H1 (cell line): ENCODE results near the gene NDUFAF8. TPM values are rescaled to one million over a fixed set of nuclear protein-coding genes. Genes with fewer than 3 reads are reported as not detected.

Experiments used
- CTCF ChIA-PET: fragments of 300-600 bp; sonication (Branson Sonifier 250); formaldehyde crosslinking; loops from one replicate; lab custom pipeline; 2021; ENCODE audit not compliant: partially characterized antibody; lab: Charles Lee
- POLR2A ChIA-PET: fragments of 300-600 bp; sonication (Branson Sonifier 250); formaldehyde crosslinking; loops from one replicate; lab custom pipeline; 2021; ENCODE audit warnings: inconsistent platforms; ENCODE audit not compliant: partially characterized antibody; lab: Charles Lee
- DNase-seq, 2 experiments: peaks; one replicate each; pipeline versions ENCODE4 v3.0.0 to v3.0.0-alpha.2; 2010 to 2022; ENCODE audit warnings: low spot score in 2 of 2, low read depth in 1 of 2, mixed read lengths in 1 of 2
- FAIRE-seq: peaks from 2 replicates; lab custom pipeline; 2011; peaks lifted over from hg19 to GRCh38; lab: Jason Lieb, UNC
- H2AFZ ChIP-seq: 2 replicates; pipeline ENCODE4 v1.8.1; 2012; ENCODE audit warnings: low read length, inconsistent platforms
- H2AK5ac ChIP-seq: 2 replicates; pipeline ENCODE4 v1.6.1; 2013; ENCODE audit warnings: low read depth, low read length
- H2BK120ac ChIP-seq: replicated peaks from 2 replicates; pipeline ENCODE3; 2013; ENCODE audit warnings: low read depth, low read length, inconsistent platforms
- H2BK12ac ChIP-seq: 2 replicates; pipeline ENCODE4 v1.6.1; 2013; ENCODE audit warnings: low read depth, low read length
- H2BK15ac ChIP-seq: 2 replicates; pipeline ENCODE4 v1.6.1; 2013; ENCODE audit warnings: low read length
- H2BK20ac ChIP-seq: 2 replicates; pipeline ENCODE4 v1.6.1; 2013; ENCODE audit warnings: low read length
- H2BK5ac ChIP-seq: 2 replicates; pipeline ENCODE4 v1.6.1; 2013; ENCODE audit warnings: low read depth, low read length
- H3K14ac ChIP-seq: 2 replicates; pipeline ENCODE4 v1.6.1; 2013; ENCODE audit warnings: inconsistent platforms; ENCODE audit not compliant: insufficient read length
- H3K18ac ChIP-seq: 2 replicates; pipeline ENCODE4 v1.6.1; 2013; ENCODE audit warnings: low read length; ENCODE audit errors: extremely low read depth
- H3K23ac ChIP-seq: 2 replicates; pipeline ENCODE4 v1.6.1; 2013; ENCODE audit warnings: inconsistent platforms; ENCODE audit not compliant: insufficient read length
- H3K23me2 ChIP-seq: 2 replicates; pipeline ENCODE4 v1.6.1; 2013; ENCODE audit warnings: low read depth, low read length
- H3K27ac ChIP-seq: 2 replicates; pipeline ENCODE4 v1.6.1; 2011; ENCODE audit warnings: low read depth, low read length, inconsistent platforms
- H3K27me3 ChIP-seq, 4 experiments: replicated peaks in 1 of 4; 1 replicate in 1 of 4; 2 replicates in 3 of 4; pipeline versions ENCODE4 v1.6.1 to v1.8.1; 2011 to 2013; ENCODE audit warnings: low read length in 3 of 4, mild to moderate bottlenecking in 3 of 4, inconsistent platforms in 2 of 4, mixed read lengths in 2 of 4, moderate library complexity in 1 of 4; ENCODE audit not compliant: control insufficient read depth in 3 of 4, insufficient read depth in 3 of 4; ENCODE audit errors: extremely low read depth in 1 of 4
- H3K36me3 ChIP-seq, 4 experiments: 2 replicates each; pipeline versions ENCODE4 v1.6.1 to v1.8.1; 2011 to 2013; ENCODE audit warnings: mild to moderate bottlenecking in 4 of 4, low read length in 3 of 4, moderate library complexity in 2 of 4, control low read depth in 1 of 4, inconsistent platforms in 1 of 4; ENCODE audit not compliant: insufficient read depth in 4 of 4, control insufficient read depth in 2 of 4
- H3K4ac ChIP-seq: replicated peaks from 2 replicates; pipeline ENCODE3; 2013; ENCODE audit warnings: low read length, low read depth, mixed read lengths, inconsistent platforms; ENCODE audit not compliant: insufficient read length
- H3K4me1 ChIP-seq, 4 experiments: replicated peaks in 1 of 4; 1 replicate in 1 of 4; 2 replicates in 3 of 4; pipeline versions ENCODE4 v1.6.1 to v1.8.1; 2011 to 2013; ENCODE audit warnings: low read length in 3 of 4, inconsistent platforms in 2 of 4, mixed read lengths in 1 of 4; ENCODE audit not compliant: insufficient read depth in 4 of 4, control insufficient read depth in 3 of 4
- H3K4me2 ChIP-seq, 2 experiments: 2 replicates each; pipeline versions ENCODE4 v1.6.1 to v1.8.1; 2011 to 2013; ENCODE audit warnings: low read depth in 2 of 2, low read length in 2 of 2, control low read depth in 1 of 2, inconsistent platforms in 1 of 2, mild to moderate bottlenecking in 1 of 2; ENCODE audit not compliant: insufficient read depth in 1 of 2
- H3K4me3 ChIP-seq, 4 experiments: fragments of 200-600, 300-600 bp in 1 of 4; sonication (generic), shearing (Covaris generic), sonication (Bioruptor Twin) in 1 of 4; 2 replicates each; pipeline versions ENCODE4 v1.5.1 to v1.8.1; 2011 to 2016; ENCODE audit warnings: low read length in 4 of 4, low read depth in 3 of 4, control low read depth in 2 of 4, inconsistent platforms in 2 of 4, mild to moderate bottlenecking in 2 of 4, mixed read lengths in 1 of 4, moderate library complexity in 1 of 4; ENCODE audit not compliant: insufficient read depth in 2 of 4; ENCODE audit errors: extremely low read depth in 1 of 4
- H3K56ac ChIP-seq: replicated peaks from 2 replicates; pipeline ENCODE3; 2013; ENCODE audit warnings: low read depth, mild to moderate bottlenecking, mixed read lengths, low read length, inconsistent platforms; ENCODE audit not compliant: insufficient read length
- H3K79me1 ChIP-seq: 2 replicates; pipeline ENCODE4 v1.6.1; 2013; ENCODE audit warnings: low read depth, low read length, control low read depth
- H3K79me2 ChIP-seq, 2 experiments: 2 replicates each; pipeline versions ENCODE4 v1.6.1 to v1.8.1; 2012 to 2013; ENCODE audit warnings: low read length in 2 of 2, mild to moderate bottlenecking in 2 of 2, inconsistent platforms in 1 of 2; ENCODE audit not compliant: insufficient read depth in 2 of 2, control insufficient read depth in 1 of 2
- H3K9ac ChIP-seq, 4 experiments: replicated peaks in 1 of 4; 1 replicate in 1 of 4; 2 replicates in 3 of 4; pipeline versions ENCODE4 v1.6.1 to v1.8.1; 2011 to 2013; ENCODE audit warnings: low read depth in 3 of 4, low read length in 3 of 4, control low read depth in 2 of 4, mild to moderate bottlenecking in 2 of 4, moderate library complexity in 2 of 4, inconsistent platforms in 1 of 4; ENCODE audit errors: extremely low read depth in 1 of 4
- H3K9me3 ChIP-seq, 2 experiments: 2 replicates each; pipeline versions ENCODE4 v1.6.1 to v1.8.1; 2012 to 2013; ENCODE audit warnings: mild to moderate bottlenecking in 2 of 2, moderate library complexity in 2 of 2, control low read depth in 1 of 2, inconsistent platforms in 1 of 2, low read depth in 1 of 2, low read length in 1 of 2, mixed read lengths in 1 of 2; ENCODE audit not compliant: insufficient read depth in 2 of 2
- H4K20me1 ChIP-seq, 2 experiments: replicated peaks in 1 of 2; 2 replicates each; pipeline versions ENCODE3 to v1.8.1; 2011 to 2013; ENCODE audit warnings: inconsistent platforms in 2 of 2, low read length in 2 of 2, mild to moderate bottlenecking in 1 of 2; ENCODE audit not compliant: insufficient read depth in 2 of 2, control insufficient read depth in 1 of 2
- H4K5ac ChIP-seq: 2 replicates; pipeline ENCODE4 v1.6.1; 2013; ENCODE audit warnings: low read length, low read depth, mixed read lengths, inconsistent platforms; ENCODE audit not compliant: insufficient read length
- H4K8ac ChIP-seq: 2 replicates; pipeline ENCODE4 v1.8.0; 2013; ENCODE audit warnings: mild to moderate bottlenecking, moderate library complexity, low read length, inconsistent platforms; ENCODE audit not compliant: insufficient read depth; ENCODE audit errors: extremely low read depth
- H4K91ac ChIP-seq: replicated peaks from 2 replicates; pipeline ENCODE3; 2013; ENCODE audit warnings: low read length, mixed read lengths, inconsistent platforms; ENCODE audit not compliant: insufficient read length
- CBX5 ChIP-seq: fragments of 300-800, 300-1000 bp; sonication (generic); IDR thresholded peaks from 2 replicates; pipeline ENCODE4 v1.7.1; 2016; ENCODE audit warnings: antibody characterized with exemption, low read length, low read depth
- CREB1 ChIP-seq: IDR thresholded peaks from 2 replicates; pipeline ENCODE4 v1.6.1; 2012; ENCODE audit warnings: inconsistent platforms
- CTBP2 ChIP-seq: IDR thresholded peaks from 2 replicates; pipeline ENCODE4 v1.7.0; 2011; ENCODE audit warnings: borderline replicate concordance, mild to moderate bottlenecking, moderate library complexity, mixed read lengths, low read length; ENCODE audit not compliant: insufficient read depth, insufficient read length
- E2F6 ChIP-seq: IDR thresholded peaks from 2 replicates; pipeline ENCODE4 v1.6.1; 2012; ENCODE audit warnings: inconsistent platforms
- EZH2 ChIP-seq: fragments of 200-600 bp; sonication (generic); IDR thresholded peaks from 2 replicates; pipeline ENCODE4 v1.7.1; 2012; ENCODE audit warnings: low read depth, mild to moderate bottlenecking, moderate library complexity, low read length, inconsistent platforms; ENCODE audit not compliant: severe bottlenecking
- GTF2F1 ChIP-seq: IDR thresholded peaks from 2 replicates; pipeline ENCODE4 v1.6.1; 2012; ENCODE audit warnings: low read depth, low read length, improper control_type of control experiment, borderline replicate concordance
- HDAC6 ChIP-seq: IDR thresholded peaks from one replicate; pipeline ENCODE4 v1.7.1; 2012; ENCODE audit warnings: low read depth, mild to moderate bottlenecking, inconsistent platforms, low read length, moderate library complexity
- JUN ChIP-seq: IDR thresholded peaks from 2 replicates; pipeline ENCODE4 v1.6.1; 2011; ENCODE audit warnings: low read depth, mild to moderate bottlenecking, improper control_type of control experiment, low read length
- MAX ChIP-seq: IDR thresholded peaks from 2 replicates; pipeline ENCODE4 v1.6.1; 2012; ENCODE audit warnings: inconsistent platforms
- NRF1 ChIP-seq: IDR thresholded peaks from 2 replicates; pipeline ENCODE4 v1.6.1; 2011; ENCODE audit warnings: mild to moderate bottlenecking, low read depth, low read length, improper control_type of control experiment
- TBP ChIP-seq: IDR thresholded peaks from 2 replicates; pipeline ENCODE4 v1.6.1; 2011; ENCODE audit warnings: low read depth, low read length, improper control_type of control experiment
- YY1 ChIP-seq: IDR thresholded peaks from 2 replicates; pipeline ENCODE4 v1.6.1; 2011; ENCODE audit warnings: low read depth, mild to moderate bottlenecking, low read length
- WGBS, 2 experiments: shearing (Covaris generic) in 1 of 2; methylation state at CpG; one replicate each; pipeline versions ENCODE4 v1.1.6 to v1.1.7; 2013 to 2015; ENCODE audit warnings: low lambda C conversion rate in 2 of 2, mixed read lengths in 2 of 2, inconsistent platforms in 1 of 2, low coverage in 1 of 2, missing lambda C conversion rate in 1 of 2; ENCODE audit not compliant: insufficient replicate concordance in 2 of 2, insufficient coverage in 1 of 2, insufficient read length in 1 of 2; ENCODE audit errors: extremely low coverage in 1 of 2, missing lambda C conversion rate in 1 of 2; 5-methylcytosine and 5-hydroxymethylcytosine counted together
- polyA plus RNA-seq, 7 experiments: library from polyadenylated mRNA; depleted of rRNA in 3 of 7; stranded (reverse) in 5 of 7; unstranded in 2 of 7; fragments of >200 nt in 5 of 7; fragments of 200-250 nt in 2 of 7; gene quantifications; 1 replicate in 5 of 7; 2 replicates in 1 of 7; 4 replicates in 1 of 7; pipeline versions ENCODE4 v1.2.1 to v1.2.3, GENCODE V29; 2011 to 2013; ENCODE audit warnings: missing spikeins in 2 of 7, mixed read lengths in 2 of 7
- total RNA-seq: library from RNA; stranded (reverse); fragmentation: NEBNext Ultra II Directional; extraction: Animal tissue kit (Norgen Biotek cat#: 25700); gene quantifications from 2 replicates; pipeline ENCODE4 v1.2.1, GENCODE V29; 2021
- TF ChIP-seq, protein P1 (sequence below): IDR thresholded peaks from 2 replicates; pipeline ENCODE4 v1.6.1; 2011; ENCODE audit warnings: low read depth, mild to moderate bottlenecking, low read length; ENCODE audit not compliant: insufficient read depth

NDUFAF8 gene
- total and polyA plus RNA-seq, 2 of the 8 experiments (the other 6 are each of a cell fraction or from before 2014, with no cell fraction given), result 48.9 to 91.1 TPM

DNA sequence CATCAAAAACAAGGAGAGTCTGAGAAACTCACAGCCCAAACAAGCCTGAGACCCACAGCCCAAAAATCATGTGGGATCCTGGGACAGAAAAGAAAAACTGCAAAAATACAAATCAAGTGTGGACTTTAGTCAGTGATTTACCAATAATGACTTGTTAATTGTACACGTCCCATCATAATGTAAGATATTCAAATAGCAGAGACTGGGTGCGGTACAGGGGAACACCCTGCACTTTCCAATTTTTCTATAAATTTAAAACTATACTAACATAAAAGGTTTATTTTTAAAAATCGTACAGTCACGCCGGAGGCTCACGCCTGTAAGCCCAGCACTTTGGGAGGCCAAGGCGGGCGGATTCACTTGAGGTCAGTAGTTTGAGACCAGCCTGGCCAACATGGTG is 25.1 kb upstream of the NDUFAF8 start:
- H3K79me1 ChIP-seq, result peaks cover 16% of the 10 kb centered on the region
- no peak overlapping the region for H2BK12ac ChIP-seq
- H2BK20ac ChIP-seq, result no peak overlapping the region
- H3K23ac ChIP-seq, result no peak overlapping the region
- H3K14ac ChIP-seq, result no peak overlapping the region
- H3K4me3 ChIP-seq, result no peak overlapping the region
- H4K5ac ChIP-seq, result no peak overlapping the region
- H3K56ac ChIP-seq, result no peak overlapping the region
- H4K91ac ChIP-seq, result no peak overlapping the region
- H3K27ac ChIP-seq, result no peak overlapping the region
- no peak overlapping the region for H2AFZ ChIP-seq
- H3K4me1 ChIP-seq, result no peaks in the 10 kb centered on the region; a peak in 1 of 7 replicates
- H2AK5ac ChIP-seq, result no peak overlapping the region
- POLR2A ChIA-PET, result no interaction called here
- no peak overlapping the region for H3K18ac ChIP-seq
- no peak overlapping the region for H2BK15ac ChIP-seq
- no peak overlapping the region for H2BK5ac ChIP-seq
- WGBS, 2 experiments, result 97% methylated on average over 8 of the region's 8 CpGs; no CpG with 5 or more reads in 1 of the 2 experiments
- H3K79me2 ChIP-seq, result no peaks in the 10 kb centered on the region; a peak in 2 of 4 replicates
- H2BK120ac ChIP-seq, result no peak overlapping the region
- H3K36me3 ChIP-seq, result no peaks in the 10 kb centered on the region; a peak in 1 of 8 replicates
- H4K8ac ChIP-seq, result no peak overlapping the region
- no peaks in the 10 kb centered on the region for H3K23me2 ChIP-seq
- H3K9me3 ChIP-seq, result no peaks in the 10 kb centered on the region
- H4K20me1 ChIP-seq, result peaks cover 3 to 9% of the 10 kb centered on the region in 2 experiments
- H3K4me2 ChIP-seq, result no peak overlapping the region
- no peak overlapping the region for H3K9ac ChIP-seq
- CTCF ChIA-PET, result no interaction called here
- no peaks in the 10 kb centered on the region for H3K27me3 ChIP-seq
- H3K4ac ChIP-seq, result no peak overlapping the region
- no peak for FAIRE-seq
- DNase-seq, result no peak
- TF ChIP-seq YY1 (no peak), MAX (no peak), NRF1 (no peak), GTF2F1 (no peak), HDAC6 (no peak), E2F6 (no peak), JUN (no peak), EZH2 (no peak), CREB1 (no peak), TBP (no peak), CBX5 (no peak), CTBP2 (no peak)
- TF ChIP-seq, protein P1, sequence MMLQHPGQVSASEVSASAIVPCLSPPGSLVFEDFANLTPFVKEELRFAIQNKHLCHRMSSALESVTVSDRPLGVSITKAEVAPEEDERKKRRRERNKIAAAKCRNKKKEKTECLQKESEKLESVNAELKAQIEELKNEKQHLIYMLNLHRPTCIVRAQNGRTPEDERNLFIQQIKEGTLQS, result no peak
